ENCODE results near the gene MIPEP.

- TF ChIP-seq CTCF (IDR thresholded peaks at IDR 0.05) = no peak
- TF ChIP-seq POLR2A (IDR thresholded peaks at IDR 0.05) = no peak
These were observed 123.7 kb downstream of the MIPEP start for GRCh38 chr13:23765531-23765930.

Data from breast epithelium (tissue), 3 donors.